Loucy (cell line): ENCODE data around the gene FRRS1.

ENCODE experiments used
- H2AFZ ChIP-seq: fragments of 200-600 bp; sonication (generic); 2 replicates; pipeline ENCODE4 v1.6.0; 2016; ENCODE audit warnings: antibody characterized with exemption, mild to moderate bottlenecking, low read length, moderate library complexity
- H3F3A ChIP-seq: fragments of 200-600 bp; 2 replicates; pipeline ENCODE4 v1.6.0; 2016; ENCODE audit warnings: antibody characterized with exemption, low read depth, mild to moderate bottlenecking
- H3K27me3 ChIP-seq: fragments of 200-600 bp; sonication (generic); 2 replicates; pipeline ENCODE4 v1.6.1; 2014; ENCODE audit warnings: low read length, mild to moderate bottlenecking; ENCODE audit not compliant: insufficient read depth, poor library complexity, severe bottlenecking
- H3K36me3 ChIP-seq: fragments of 200-600 bp; sonication (generic); 2 replicates; pipeline ENCODE4 v1.6.1; 2016; ENCODE audit warnings: low read length; ENCODE audit not compliant: insufficient read depth
- H3K4me1 ChIP-seq: fragments of 200-600 bp; sonication (generic); 2 replicates; pipeline ENCODE4 v1.5.1; 2014; ENCODE audit warnings: low read length, mild to moderate bottlenecking; ENCODE audit not compliant: insufficient read depth, poor library complexity, severe bottlenecking
- H3K4me2 ChIP-seq: fragments of 200-600 bp; sonication (generic); 2 replicates; pipeline ENCODE4 v1.6.0; 2014; ENCODE audit warnings: antibody characterized with exemption, low read length, low read depth, mild to moderate bottlenecking; ENCODE audit not compliant: poor library complexity, severe bottlenecking
- H3K4me3 ChIP-seq: fragments of 200-600 bp; sonication (generic); 2 replicates; pipeline ENCODE4 v1.5.1; 2014; ENCODE audit warnings: low read length, mild to moderate bottlenecking, mixed read lengths; ENCODE audit not compliant: poor library complexity, severe bottlenecking
- H3K79me2 ChIP-seq: fragments of 200-600 bp; sonication (generic); 2 replicates; pipeline ENCODE4 v1.6.1; 2014; ENCODE audit warnings: low read length; ENCODE audit not compliant: insufficient read depth
- H3K9ac ChIP-seq: fragments of 200-600 bp; sonication (generic); 2 replicates; pipeline ENCODE4 v1.6.0; 2014; ENCODE audit warnings: mild to moderate bottlenecking, low read depth, low read length, moderate library complexity; ENCODE audit not compliant: poor library complexity, severe bottlenecking
- H3K9me2 ChIP-seq: fragments of 200-600 bp; sonication (generic); replicated peaks from 2 replicates; pipeline ENCODE4 v1.6.1; 2016; ENCODE audit warnings: low read depth, low read length, mixed read lengths
- H3K9me3 ChIP-seq: fragments of 200-600 bp; sonication (generic); 2 replicates; pipeline ENCODE4 v1.6.1; 2014; ENCODE audit warnings: mild to moderate bottlenecking, antibody characterized with exemption, low read length, low read depth; ENCODE audit not compliant: insufficient read depth
- H4K20me1 ChIP-seq: fragments of 200-600 bp; sonication (generic); 2 replicates; pipeline ENCODE4 v1.6.0; 2014; ENCODE audit warnings: antibody characterized with exemption, low read length, mild to moderate bottlenecking; ENCODE audit not compliant: insufficient read depth, poor library complexity, severe bottlenecking
- EZH2phosphoT487 ChIP-seq: fragments of 200-600 bp; IDR thresholded peaks from 2 replicates; pipeline ENCODE4 v1.6.1; 2018; ENCODE audit warnings: antibody characterized with exemption, mild to moderate bottlenecking, moderate library complexity, borderline replicate concordance
- TF ChIP-seq, protein P1 (sequence below): fragments of 200-600 bp; sonication (generic); conservative IDR thresholded peaks from 2 replicates; pipeline ENCODE4 v1.5.1; 2014; ENCODE audit warnings: mild to moderate bottlenecking, antibody characterized with exemption, low read length

Gene FRRS1

DNA sequence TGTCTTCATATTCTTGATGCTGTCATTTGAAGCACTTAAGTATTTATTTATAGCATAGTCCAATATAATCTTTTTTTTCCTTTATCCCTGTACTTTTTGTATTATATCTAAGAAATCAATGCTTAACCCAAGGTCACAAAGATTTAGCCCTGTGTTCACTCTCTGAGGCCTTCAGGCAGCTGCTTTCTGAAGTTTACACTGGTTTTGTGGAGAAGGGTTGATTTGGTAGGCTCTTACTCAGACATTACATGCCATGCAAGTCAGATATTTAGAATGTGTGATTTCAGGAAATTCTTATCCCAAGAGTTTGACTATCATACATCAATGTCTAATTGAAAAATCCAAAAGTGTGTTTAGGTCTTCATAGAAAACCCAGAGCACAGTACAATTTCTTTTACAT lies 64.2 kb downstream of the FRRS1 start:
- no peak for TF ChIP-seq EZH2phosphoT487
- TF ChIP-seq, protein P1, sequence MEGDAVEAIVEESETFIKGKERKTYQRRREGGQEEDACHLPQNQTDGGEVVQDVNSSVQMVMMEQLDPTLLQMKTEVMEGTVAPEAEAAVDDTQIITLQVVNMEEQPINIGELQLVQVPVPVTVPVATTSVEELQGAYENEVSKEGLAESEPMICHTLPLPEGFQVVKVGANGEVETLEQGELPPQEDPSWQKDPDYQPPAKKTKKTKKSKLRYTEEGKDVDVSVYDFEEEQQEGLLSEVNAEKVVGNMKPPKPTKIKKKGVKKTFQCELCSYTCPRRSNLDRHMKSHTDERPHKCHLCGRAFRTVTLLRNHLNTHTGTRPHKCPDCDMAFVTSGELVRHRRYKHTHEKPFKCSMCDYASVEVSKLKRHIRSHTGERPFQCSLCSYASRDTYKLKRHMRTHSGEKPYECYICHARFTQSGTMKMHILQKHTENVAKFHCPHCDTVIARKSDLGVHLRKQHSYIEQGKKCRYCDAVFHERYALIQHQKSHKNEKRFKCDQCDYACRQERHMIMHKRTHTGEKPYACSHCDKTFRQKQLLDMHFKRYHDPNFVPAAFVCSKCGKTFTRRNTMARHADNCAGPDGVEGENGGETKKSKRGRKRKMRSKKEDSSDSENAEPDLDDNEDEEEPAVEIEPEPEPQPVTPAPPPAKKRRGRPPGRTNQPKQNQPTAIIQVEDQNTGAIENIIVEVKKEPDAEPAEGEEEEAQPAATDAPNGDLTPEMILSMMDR: no peak
- Histone ChIP-seq H3K4me3 (no peak overlapping the region), H4K20me1 (no peaks in the 10 kb centered on the region), H3F3A (no peaks in the 10 kb centered on the region), H3K4me1 (no peaks in the 10 kb centered on the region), H3K36me3 (no peaks in the 10 kb centered on the region), H3K79me2 (no peaks in the 10 kb centered on the region), H3K4me2 (no peak overlapping the region), H3K9me2 (no peaks in the 10 kb centered on the region), H3K9ac (no peak overlapping the region), H3K9me3 (no peaks in the 10 kb centered on the region), H3K27me3 (no peaks in the 10 kb centered on the region), H2AFZ (no peak overlapping the region)

DNA sequence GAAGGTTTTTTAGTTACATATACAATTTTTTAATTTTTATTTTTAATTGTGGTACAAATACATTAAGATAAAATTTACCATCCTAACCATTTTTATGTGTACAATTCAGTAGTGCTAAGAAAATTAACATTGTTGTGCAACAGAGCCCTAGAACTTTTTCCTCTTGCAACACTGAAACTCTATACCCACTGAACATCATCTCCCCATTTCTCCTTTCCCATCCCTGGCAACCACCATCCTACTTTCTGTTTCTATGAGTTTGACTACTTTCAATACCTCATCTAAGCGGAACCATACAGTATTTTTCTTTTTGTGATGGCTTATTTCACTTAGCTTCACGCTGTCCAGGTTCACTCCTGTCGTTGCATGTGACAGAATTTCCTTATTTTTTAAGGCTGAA lies 66.4 kb downstream of the FRRS1 start:
- Histone ChIP-seq H3K9me2 (no peaks in the 10 kb centered on the region), H2AFZ (no peak overlapping the region), H3K79me2 (no peaks in the 10 kb centered on the region), H3K9me3 (no peaks in the 10 kb centered on the region), H4K20me1 (no peaks in the 10 kb centered on the region), H3F3A (no peaks in the 10 kb centered on the region), H3K4me3 (no peak overlapping the region), H3K4me1 (no peaks in the 10 kb centered on the region), H3K9ac (no peak overlapping the region), H3K4me2 (no peak overlapping the region), H3K27me3 (no peaks in the 10 kb centered on the region), H3K36me3 (no peaks in the 10 kb centered on the region)
- TF ChIP-seq EZH2phosphoT487: no peak

DNA sequence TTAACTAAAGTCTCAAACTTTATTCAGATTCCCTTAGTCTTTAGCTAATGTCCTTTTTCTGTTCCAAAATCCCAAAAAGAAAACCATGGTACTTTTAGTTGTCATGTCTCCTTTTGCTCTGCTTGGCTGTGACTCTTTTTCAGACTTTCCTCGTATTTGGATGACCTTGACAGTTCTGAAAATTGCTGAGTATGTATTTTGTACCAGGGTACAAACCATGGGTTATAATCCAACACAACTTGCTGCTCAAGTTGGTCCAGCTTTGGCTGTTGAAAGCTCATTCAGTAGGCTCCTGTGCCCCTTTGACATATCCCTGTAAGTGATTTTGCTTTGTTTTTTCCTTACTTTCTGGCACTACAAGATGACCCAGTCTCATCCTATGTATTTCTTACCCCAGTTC lies 68.9 kb downstream of the FRRS1 start:
- Histone ChIP-seq H3K27me3 (no peaks in the 10 kb centered on the region), H4K20me1 (no peaks in the 10 kb centered on the region), H2AFZ (no peak overlapping the region), H3K4me2 (no peak overlapping the region), H3K9me2 (no peaks in the 10 kb centered on the region), H3K4me1 (no peaks in the 10 kb centered on the region), H3K79me2 (no peaks in the 10 kb centered on the region), H3K9ac (no peak overlapping the region), H3K9me3 (no peaks in the 10 kb centered on the region), H3K36me3 (no peaks in the 10 kb centered on the region), H3K4me3 (no peak overlapping the region), H3F3A (no peaks in the 10 kb centered on the region)
- TF ChIP-seq EZH2phosphoT487: no peak
- TF ChIP-seq, protein P1: no peak

DNA sequence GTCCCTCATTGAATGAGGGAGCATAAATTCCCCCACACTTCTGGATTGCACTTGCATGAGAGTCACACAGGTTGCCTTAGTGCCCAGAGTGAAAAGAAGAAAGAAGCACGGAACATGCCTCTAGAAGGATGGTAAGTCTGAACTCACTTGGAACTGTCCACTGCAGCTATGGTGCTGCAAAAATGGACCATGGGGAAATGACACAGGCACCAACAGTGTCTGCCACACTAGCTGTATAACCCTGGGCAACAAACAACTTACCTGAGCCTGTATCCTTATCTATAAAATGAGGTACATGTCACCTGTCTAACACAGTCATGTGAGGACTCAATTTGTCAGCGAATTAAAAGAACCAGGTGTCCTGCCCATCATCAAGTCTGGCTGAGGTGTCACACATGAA lies 69.8 kb downstream of the FRRS1 start:
- no peak overlapping the region for H3K4me2 ChIP-seq
- H3K4me3 ChIP-seq: no peak overlapping the region
- H2AFZ ChIP-seq: no peak overlapping the region
- H3K4me1 ChIP-seq: no peaks in the 10 kb centered on the region
- H3K79me2 ChIP-seq: no peaks in the 10 kb centered on the region
- TF ChIP-seq, protein P1: no peak
- TF ChIP-seq EZH2phosphoT487: no peak
- no peaks in the 10 kb centered on the region for H3K9me2 ChIP-seq
- H3K27me3 ChIP-seq: no peaks in the 10 kb centered on the region
- no peaks in the 10 kb centered on the region for H3K36me3 ChIP-seq
- no peaks in the 10 kb centered on the region for H4K20me1 ChIP-seq
- H3F3A ChIP-seq: no peaks in the 10 kb centered on the region
- no peaks in the 10 kb centered on the region for H3K9me3 ChIP-seq
- H3K9ac ChIP-seq: no peak overlapping the region
